Endothelial cell of umbilical vein (primary cell): ENCODE results near the gene IL6R.

Experiments
- CTCF ChIP-seq, 2 donors: IDR thresholded peaks; 1 replicate in 1 of 2; 2 replicates in 1 of 2; pipeline ENCODE4 v1.5.1; 2011; ENCODE audit warnings: low read length in 2 of 2, mild to moderate bottlenecking in 2 of 2, moderate library complexity in 2 of 2, control low read depth in 1 of 2, inconsistent platforms in 1 of 2, low read depth in 1 of 2; ENCODE audit not compliant: insufficient read depth in 1 of 2; ENCODE audit errors: extremely low read depth in 1 of 2
- EZH2 ChIP-seq: IDR thresholded peaks from 2 replicates; pipeline ENCODE4 v1.6.1; 2012; ENCODE audit warnings: borderline replicate concordance, low read depth, mild to moderate bottlenecking, moderate library complexity, low read length, inconsistent platforms; ENCODE audit not compliant: severe bottlenecking
- FOS ChIP-seq: IDR thresholded peaks from 2 replicates; pipeline ENCODE4 v1.6.1; 2011; ENCODE audit warnings: mild to moderate bottlenecking, low read length, moderate library complexity, borderline replicate concordance; ENCODE audit not compliant: insufficient read depth
- GATA2 ChIP-seq: IDR thresholded peaks from 2 replicates; pipeline ENCODE4 v1.7.0; 2011; ENCODE audit warnings: low read depth, mild to moderate bottlenecking, moderate library complexity, mixed read lengths, low read length; ENCODE audit not compliant: insufficient read length, insufficient read depth
- JUN ChIP-seq: IDR thresholded peaks from 2 replicates; pipeline ENCODE4 v1.6.1; 2011; ENCODE audit warnings: borderline replicate concordance, low read depth; ENCODE audit not compliant: insufficient read length, insufficient read depth
- MAX ChIP-seq: IDR thresholded peaks from 2 replicates; pipeline ENCODE4 v1.6.1; 2011; ENCODE audit not compliant: insufficient read depth, insufficient read length
- MYC ChIP-seq: IDR thresholded peaks from one replicate; pipeline ENCODE4 v1.6.1; 2011; ENCODE audit warnings: mild to moderate bottlenecking, low read depth, low read length
- POLR2A ChIP-seq: IDR thresholded peaks from 2 replicates; pipeline ENCODE4 v1.6.1; 2012; ENCODE audit warnings: low read depth, mild to moderate bottlenecking, control low read depth, low read length
- POLR2AphosphoS5 ChIP-seq: IDR thresholded peaks from 2 replicates; pipeline ENCODE4 v1.6.1; 2012; ENCODE audit warnings: low read depth, mild to moderate bottlenecking, control low read depth, low read length, moderate library complexity; ENCODE audit not compliant: insufficient read depth

GRCh38 chr1:154478013-154478412, 72.9 kb downstream of the IL6R start:
- no peak for TF ChIP-seq CTCF (IDR thresholded peaks at IDR 0.05; ENCODE audit: extremely low read depth in 1 of 2, insufficient read depth in 1 of 2, low read depth in 1 of 2, low read length in 2 of 2)
- TF ChIP-seq EZH2 = no peak
- no peak for TF ChIP-seq POLR2A
- no peak for TF ChIP-seq MAX
- no peak for TF ChIP-seq POLR2AphosphoS5
- no peak for TF ChIP-seq FOS
- no peak for TF ChIP-seq JUN
- no peak for TF ChIP-seq GATA2
- no peak for TF ChIP-seq MYC
